PC-9 (cell line): ENCODE measurements around the gene P2RX6. TPM values are rescaled to one million over a fixed set of nuclear protein-coding genes. Genes with fewer than 3 reads are reported as not detected.

ENCODE experiments used
- BruUV-seq: library from RNA; stranded (reverse); fragments of 400-500 nt; replicated peaks from 2 replicates; lab custom pipeline; 2021; lab: Mats Ljungman, UMichigan
- CTCF ChIA-PET: fragments of 300-600 bp; sonication (Branson Sonifier 250); formaldehyde crosslinking; loops from one replicate; lab custom pipeline; 2022; ENCODE audit warnings: antibody characterized with exemption; lab: Charles Lee
- POLR2A ChIA-PET: fragments of 300-600 bp; sonication (Branson Sonifier 250); formaldehyde crosslinking; loops from one replicate; lab custom pipeline; 2022; ENCODE audit warnings: antibody characterized with exemption; ENCODE audit not compliant: unreplicated experiment; lab: Charles Lee
- DNase-seq, 2 experiments: peaks; one replicate each; pipeline versions ENCODE4 v3.0.0 to v3.0.0-alpha.2; 2015 to 2022; ENCODE audit warnings: mixed read lengths in 1 of 2
- H2AFZ ChIP-seq: fragments of 200-600 bp; sonication (generic); 2 replicates; pipeline ENCODE4 v1.8.1; 2017; ENCODE audit warnings: antibody characterized with exemption
- H3F3A ChIP-seq: fragments of 200-600 bp; sonication (generic); 2 replicates; pipeline ENCODE4 v1.8.1; 2017; ENCODE audit warnings: antibody characterized with exemption, mild to moderate bottlenecking, low read depth; ENCODE audit not compliant: insufficient read depth
- H3K27ac ChIP-seq: fragments of 200-600 bp; sonication (generic); 2 replicates; pipeline ENCODE4 v1.6.1; 2016; ENCODE audit warnings: mixed run types
- H3K27me3 ChIP-seq: fragments of 200-600 bp; sonication (generic); 2 replicates; pipeline ENCODE4 v1.6.1; 2016; ENCODE audit warnings: low read depth, mixed run types; ENCODE audit not compliant: insufficient read depth
- H3K36me3 ChIP-seq: fragments of 200-600 bp; sonication (generic); 2 replicates; pipeline ENCODE4 v1.6.1; 2016; ENCODE audit warnings: low read depth, mixed run types
- H3K4me1 ChIP-seq: fragments of 200-600 bp; sonication (generic); replicated peaks from 2 replicates; pipeline ENCODE4 v1.6.1; 2016; ENCODE audit warnings: mixed run types; ENCODE audit not compliant: insufficient read depth
- H3K4me2 ChIP-seq: fragments of 200-600 bp; sonication (generic); 2 replicates; pipeline ENCODE4 v1.6.1; 2017; ENCODE audit warnings: mixed run types
- H3K4me3 ChIP-seq: fragments of 200-600 bp; sonication (generic); 2 replicates; pipeline ENCODE4 v1.6.1; 2016; ENCODE audit warnings: mixed run types
- H3K79me2 ChIP-seq: fragments of 200-600 bp; sonication (generic); 2 replicates; pipeline ENCODE4 v1.6.1; 2017; ENCODE audit warnings: low read depth, mixed run types
- H3K9me2 ChIP-seq: fragments of 200-600 bp; sonication (generic); 2 replicates; pipeline ENCODE4 v1.8.1; 2017; ENCODE audit warnings: mild to moderate bottlenecking; ENCODE audit not compliant: insufficient read depth
- H3K9me3 ChIP-seq: fragments of 200-600 bp; sonication (generic); 2 replicates; pipeline ENCODE4 v1.8.1; 2016; ENCODE audit warnings: low read depth; ENCODE audit not compliant: insufficient read depth
- H4K20me1 ChIP-seq: fragments of 200-600 bp; sonication (generic); 2 replicates; pipeline ENCODE4 v1.8.1; 2017; ENCODE audit not compliant: insufficient read depth
- EZH2 ChIP-seq: fragments of 200-600 bp; sonication (generic); IDR thresholded peaks from 2 replicates; pipeline ENCODE4 v1.8.0; 2017; ENCODE audit warnings: antibody characterized with exemption, low read depth
- intact Hi-C: fragments of 100-400 bp; cut with micrococcal nuclease; formaldehyde crosslinking; loops from one replicate; pipeline ENCODE4 v1.10.0; 2022; ENCODE audit not compliant: unreplicated experiment
- total RNA-seq: library from RNA; stranded (reverse); gene quantifications from 2 replicates; pipeline ENCODE4 v1.2.3, GENCODE V29; 2021
- TF ChIP-seq, protein P1 (sequence below): fragments of 200-600 bp; sonication (generic); conservative IDR thresholded peaks from 2 replicates; pipeline ENCODE4 v1.6.1; 2017; ENCODE audit warnings: mixed run types, antibody characterized with exemption, mild to moderate bottlenecking, moderate library complexity

The P2RX6 gene
- total RNA-seq, 1 experiment from 2014 or later = 2.7 TPM

DNA sequence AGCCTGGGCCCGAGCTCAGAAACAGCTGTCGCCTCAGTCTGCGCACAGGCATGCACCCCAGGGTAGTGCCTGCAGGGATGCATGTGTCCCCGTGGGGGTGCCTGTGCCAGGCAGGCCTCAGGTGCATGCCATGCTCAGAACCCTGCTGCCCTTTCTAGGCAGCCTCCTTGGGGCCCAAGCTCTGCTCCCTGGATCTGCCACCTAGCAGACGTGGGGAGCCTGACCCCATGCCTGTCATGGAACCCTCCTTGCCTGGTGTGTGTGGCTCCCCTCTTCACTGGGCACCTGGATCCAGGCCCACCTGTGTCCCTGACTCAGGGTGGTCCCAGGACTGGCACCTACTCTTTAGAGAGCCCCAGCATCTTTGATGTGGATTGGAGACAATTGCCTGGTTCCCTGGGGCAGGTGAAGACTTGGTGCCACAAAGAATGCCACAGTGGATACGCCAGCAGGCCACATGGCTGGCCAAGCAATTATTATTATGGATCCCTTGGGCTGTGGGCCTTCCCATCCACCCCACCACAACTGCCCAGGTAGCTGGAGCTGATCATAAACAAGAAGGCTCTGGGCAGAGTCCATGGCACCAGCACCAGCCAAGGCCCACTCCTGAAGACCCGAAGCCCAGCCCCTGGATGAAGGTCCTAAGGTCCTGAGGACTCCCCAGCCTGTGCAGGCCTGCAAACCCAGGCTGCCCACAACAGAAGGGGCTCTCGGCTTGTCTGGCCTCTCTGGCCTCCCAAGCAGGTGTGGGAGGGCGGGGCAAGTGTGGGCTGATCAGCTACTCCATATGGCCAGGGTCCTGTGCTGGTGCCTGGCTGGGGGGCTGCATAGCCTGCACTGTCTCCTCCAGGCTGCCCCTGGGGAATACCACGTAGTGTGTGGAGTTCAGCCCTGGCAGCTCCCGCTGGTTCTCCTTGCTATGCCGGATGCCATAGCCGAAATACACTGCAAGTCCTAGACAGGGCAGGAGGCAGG, 13.6 kb downstream of the P2RX6 start:
- H3K27ac ChIP-seq = no peak overlapping the region
- intact Hi-C loops = no loop called here
- POLR2A ChIA-PET = no interaction called here
- no TSS peak for BruUV-seq
- H3F3A ChIP-seq = no peaks in the 10 kb centered on the region
- no peaks in the 10 kb centered on the region for H3K36me3 ChIP-seq
- H3K4me2 ChIP-seq = no peak overlapping the region
- no peak for TF ChIP-seq EZH2
- TF ChIP-seq, protein P1, sequence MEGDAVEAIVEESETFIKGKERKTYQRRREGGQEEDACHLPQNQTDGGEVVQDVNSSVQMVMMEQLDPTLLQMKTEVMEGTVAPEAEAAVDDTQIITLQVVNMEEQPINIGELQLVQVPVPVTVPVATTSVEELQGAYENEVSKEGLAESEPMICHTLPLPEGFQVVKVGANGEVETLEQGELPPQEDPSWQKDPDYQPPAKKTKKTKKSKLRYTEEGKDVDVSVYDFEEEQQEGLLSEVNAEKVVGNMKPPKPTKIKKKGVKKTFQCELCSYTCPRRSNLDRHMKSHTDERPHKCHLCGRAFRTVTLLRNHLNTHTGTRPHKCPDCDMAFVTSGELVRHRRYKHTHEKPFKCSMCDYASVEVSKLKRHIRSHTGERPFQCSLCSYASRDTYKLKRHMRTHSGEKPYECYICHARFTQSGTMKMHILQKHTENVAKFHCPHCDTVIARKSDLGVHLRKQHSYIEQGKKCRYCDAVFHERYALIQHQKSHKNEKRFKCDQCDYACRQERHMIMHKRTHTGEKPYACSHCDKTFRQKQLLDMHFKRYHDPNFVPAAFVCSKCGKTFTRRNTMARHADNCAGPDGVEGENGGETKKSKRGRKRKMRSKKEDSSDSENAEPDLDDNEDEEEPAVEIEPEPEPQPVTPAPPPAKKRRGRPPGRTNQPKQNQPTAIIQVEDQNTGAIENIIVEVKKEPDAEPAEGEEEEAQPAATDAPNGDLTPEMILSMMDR = no peak
- no peaks in the 10 kb centered on the region for H3K4me1 ChIP-seq
- no peaks in the 10 kb centered on the region for H3K9me3 ChIP-seq
- no peaks in the 10 kb centered on the region for H3K9me2 ChIP-seq
- H4K20me1 ChIP-seq = no peaks in the 10 kb centered on the region
- CTCF ChIA-PET = no interaction called here
- H3K27me3 ChIP-seq = no peaks in the 10 kb centered on the region
- H3K4me3 ChIP-seq = no peak overlapping the region
- no peaks in the 10 kb centered on the region for H3K79me2 ChIP-seq
- no peak for DNase-seq
- H2AFZ ChIP-seq = no peak overlapping the region

DNA sequence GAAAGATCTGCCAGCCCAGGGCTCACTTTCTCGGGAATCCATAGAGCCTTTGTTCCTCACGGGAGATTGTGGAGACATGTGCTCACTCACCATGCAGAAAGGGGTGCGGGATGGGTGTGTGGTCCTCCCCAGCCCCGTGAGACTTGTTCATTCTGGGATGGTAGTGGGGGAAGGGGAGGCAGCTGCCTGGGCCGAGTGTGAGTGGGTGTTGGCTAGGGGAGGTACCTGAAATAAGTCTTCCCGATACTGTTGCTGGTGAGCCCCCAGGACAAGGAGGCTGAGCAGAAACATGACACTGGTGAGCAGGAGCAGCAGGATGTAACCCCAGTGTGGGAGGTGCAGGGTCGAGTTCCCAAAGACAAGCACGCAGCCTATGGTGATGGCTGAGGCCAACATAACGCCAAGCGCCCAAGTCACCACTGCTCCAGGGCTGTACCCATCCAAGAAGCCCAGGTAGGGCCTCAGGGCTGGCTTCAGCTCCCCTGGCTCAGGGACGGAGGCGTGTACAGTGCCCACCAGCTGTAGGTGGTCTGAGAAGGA, 14.6 kb downstream of the P2RX6 start:
- Histone ChIP-seq H3K4me1 (no peaks in the 10 kb centered on the region), H2AFZ (no peak overlapping the region), H3K9me3 (no peaks in the 10 kb centered on the region), H3K27ac (no peak overlapping the region), H3K9me2 (no peaks in the 10 kb centered on the region), H3F3A (no peaks in the 10 kb centered on the region), H4K20me1 (no peaks in the 10 kb centered on the region), H3K4me3 (no peak overlapping the region), H3K27me3 (no peaks in the 10 kb centered on the region), H3K4me2 (no peak overlapping the region), H3K36me3 (no peaks in the 10 kb centered on the region), H3K79me2 (no peaks in the 10 kb centered on the region)
- intact Hi-C loops = no loop called here
- TF ChIP-seq, protein P1 = no peak
- no peak for TF ChIP-seq EZH2
- CTCF ChIA-PET = no interaction called here
- BruUV-seq = no TSS peak
- no peak for DNase-seq
- POLR2A ChIA-PET = no interaction called here

DNA sequence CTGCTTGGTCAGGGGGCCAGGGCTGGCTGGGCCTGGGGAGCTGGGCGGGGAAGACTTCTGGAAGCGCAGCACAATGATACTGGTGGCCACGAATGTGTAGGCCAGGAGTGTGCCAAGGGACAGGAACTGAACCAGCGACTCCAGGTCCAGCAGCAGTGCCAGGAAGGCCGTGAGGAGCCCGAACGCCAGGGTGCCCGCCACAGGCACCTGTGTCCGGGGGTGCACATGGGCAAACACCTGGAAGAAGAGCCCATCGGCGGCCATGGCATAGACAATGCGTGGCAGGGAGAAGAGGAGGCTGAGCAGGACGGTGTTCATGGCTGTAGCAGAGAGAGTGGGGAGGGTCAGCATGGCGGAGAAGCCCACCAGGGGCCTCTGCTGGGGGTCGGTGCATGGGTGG, 15.1 kb downstream of the P2RX6 start:
- no peaks in the 10 kb centered on the region for H3K9me2 ChIP-seq
- no peaks in the 10 kb centered on the region for H4K20me1 ChIP-seq
- no peaks in the 10 kb centered on the region for H3K9me3 ChIP-seq
- H3K4me2 ChIP-seq = no peak overlapping the region
- H3K79me2 ChIP-seq = no peaks in the 10 kb centered on the region
- H3K36me3 ChIP-seq = no peaks in the 10 kb centered on the region
- no peak overlapping the region for H2AFZ ChIP-seq
- no peak overlapping the region for H3K27ac ChIP-seq
- DNase-seq = no peak
- intact Hi-C loops = no loop called here
- no peak overlapping the region for H3K4me3 ChIP-seq
- ChIA-PET CTCF (no interaction called here), POLR2A (no interaction called here)
- H3K27me3 ChIP-seq = no peaks in the 10 kb centered on the region
- TF ChIP-seq, protein P1 = no peak
- TF ChIP-seq EZH2 = no peak
- H3K4me1 ChIP-seq = no peaks in the 10 kb centered on the region
- no TSS peak for BruUV-seq
- H3F3A ChIP-seq = no peaks in the 10 kb centered on the region
